NCI-H2107 (cell line): ENCODE data around the gene FMO2.
"Not testable (repeated sequence)": the region's sequence is repeated elsewhere in the genome, so short reads cannot be mapped to it uniquely, and the experiment has no call there.

Experiments used
- DNase-seq: peaks from one replicate; lab custom pipeline; 2025; lab: John Stamatoyannopoulos, UW

The FMO2 gene

DNA sequence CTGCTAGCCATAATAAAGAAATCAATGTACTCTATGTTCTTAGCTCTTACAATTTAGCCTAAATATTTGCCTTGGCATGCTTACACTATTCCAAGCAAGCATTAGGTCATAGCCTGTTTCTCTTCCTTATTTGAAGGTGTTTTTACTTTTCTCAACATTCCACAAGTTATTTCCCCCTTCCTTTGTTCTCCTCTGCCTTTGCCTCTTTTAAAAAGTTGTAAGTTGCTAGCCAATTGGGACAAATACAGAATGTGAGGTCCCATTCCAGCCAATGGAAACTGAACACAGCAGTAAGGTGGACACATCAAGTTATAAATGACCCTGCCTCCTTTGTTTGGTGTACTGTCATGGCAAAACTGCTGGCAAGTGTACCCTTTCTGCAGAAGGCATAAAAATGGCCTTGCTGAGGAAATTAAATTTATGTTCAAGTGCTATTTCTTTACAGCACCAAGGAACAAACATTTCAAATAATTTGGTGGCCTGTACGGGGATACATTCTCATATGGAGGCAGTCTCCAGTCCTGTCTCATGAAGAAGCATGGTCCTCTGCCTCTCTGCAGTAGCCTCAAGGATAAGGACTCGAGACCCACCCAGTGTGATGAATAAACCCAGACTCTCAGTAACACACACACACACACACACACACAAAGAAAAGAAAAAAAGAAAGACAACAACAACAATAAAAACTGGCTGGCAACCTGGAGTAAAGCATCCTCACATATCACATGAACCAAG lies 34.4 kb downstream of the FMO2 start:
- no peak for DNase-seq

GRCh38 chr1:171220081-171220420 lies 35.0 kb downstream of the FMO2 start:
- DNase-seq, result no peak

GRCh38 chr1:171220581-171221054 lies 35.5 kb downstream of the FMO2 start:
- no peak for DNase-seq

GRCh38 chr1:171221665-171222591 lies 36.8 kb downstream of the FMO2 start:
- DNase-seq, result no peak

DNA sequence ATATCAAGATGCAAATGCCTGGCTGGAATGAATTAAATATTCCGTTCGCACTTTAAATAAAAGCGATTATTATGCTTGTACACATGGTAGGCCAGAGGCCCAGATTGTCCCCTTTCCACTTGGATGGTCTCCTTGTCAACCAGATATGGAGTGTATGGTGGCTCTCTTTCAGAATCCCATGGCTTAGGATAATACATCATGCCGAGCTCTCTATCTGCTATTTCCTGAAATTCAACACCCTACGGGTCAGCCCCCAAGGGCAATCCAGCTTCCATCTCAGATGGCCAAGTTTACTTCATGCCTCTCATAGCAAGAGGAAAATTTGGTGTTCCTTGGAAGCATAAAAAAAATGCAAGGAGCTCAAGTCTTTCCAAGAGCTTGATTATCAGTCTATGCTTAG lies 37.8 kb downstream of the FMO2 start:
- no peak for DNase-seq

- not testable (repeated sequence) for DNase-seq
Measured at GRCh38 chr1:171224257-171224656, 39.2 kb downstream of the FMO2 start.

GRCh38 chr1:171226747-171227370 lies 41.8 kb downstream of the FMO2 start:
- DNase-seq, result peak; percentile 37

- DNase-seq, result no peak
Measured at GRCh38 chr1:171231326-171231725, 46.2 kb downstream of the FMO2 start.

DNA sequence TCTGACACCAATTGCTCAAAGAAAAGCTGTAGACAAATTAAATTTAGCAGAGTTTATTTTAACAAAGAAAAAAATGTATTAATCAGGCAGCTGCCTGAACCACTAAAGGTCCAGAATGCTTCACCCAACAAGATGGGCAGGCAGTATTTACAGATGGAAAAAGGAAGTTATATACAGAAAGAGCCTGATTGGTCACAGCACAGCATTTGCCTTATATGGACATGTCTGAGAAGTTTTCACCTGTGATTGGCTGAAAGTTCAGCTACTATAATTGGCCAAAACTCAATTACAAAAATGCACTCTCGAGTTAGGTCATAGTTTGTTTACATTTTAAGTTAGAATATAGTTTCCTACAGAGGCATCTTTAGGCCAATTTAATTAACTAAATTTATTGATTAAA lies 48.1 kb downstream of the FMO2 start:
- no peak for DNase-seq

DNA sequence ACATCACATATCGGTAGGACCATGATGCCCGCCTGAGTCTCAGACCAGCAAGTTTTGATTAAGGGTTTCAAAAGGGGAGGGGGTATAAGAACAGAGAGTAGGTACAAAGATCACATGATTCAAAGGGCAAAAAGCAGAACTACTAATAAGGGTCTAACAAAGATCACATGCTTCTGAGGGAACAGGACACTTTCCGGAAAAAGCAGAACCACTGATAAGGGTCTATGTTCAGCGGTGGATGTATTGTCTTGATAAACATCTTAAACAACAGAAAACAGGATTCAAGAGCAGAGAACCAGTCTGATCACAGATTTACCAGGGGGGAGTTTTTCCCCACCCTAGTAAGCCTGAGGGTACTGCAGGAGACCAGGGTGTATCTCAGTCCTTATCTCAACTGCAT lies 51.1 kb downstream of the FMO2 start:
- DNase-seq, result not testable (repeated sequence)

- DNase-seq, result no peak
Measured at GRCh38 chr1:171243878-171244277, 58.8 kb downstream of the FMO2 start.

DNA sequence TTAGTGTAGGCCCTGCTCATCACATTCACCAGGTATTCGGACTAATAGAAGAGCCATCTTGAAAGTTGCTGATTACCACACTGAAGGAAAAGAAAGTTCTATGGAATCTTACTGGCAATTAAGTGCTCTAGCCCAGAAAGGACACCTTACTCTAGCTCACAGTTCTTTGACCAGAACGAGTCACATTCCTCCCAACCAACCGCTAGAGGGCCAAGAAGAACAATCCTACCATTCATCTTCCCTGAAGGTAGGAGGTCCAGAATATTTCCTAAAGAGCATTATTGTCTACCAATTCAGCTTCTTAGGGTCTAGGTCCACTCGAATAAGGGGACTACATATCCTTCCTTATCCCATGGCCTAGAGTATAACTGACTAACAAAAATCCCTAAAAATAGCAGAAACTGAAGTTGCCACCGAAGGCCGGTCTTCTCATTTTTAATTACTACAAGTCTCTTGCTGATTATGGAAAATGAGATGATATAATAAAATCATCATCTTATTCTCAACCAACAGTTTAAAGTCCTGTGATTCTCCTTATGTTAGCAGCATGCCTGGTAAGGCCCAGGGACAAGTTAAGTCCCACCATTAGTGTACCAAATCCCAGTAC lies 60.5 kb downstream of the FMO2 start:
- DNase-seq, result no peak

DNA sequence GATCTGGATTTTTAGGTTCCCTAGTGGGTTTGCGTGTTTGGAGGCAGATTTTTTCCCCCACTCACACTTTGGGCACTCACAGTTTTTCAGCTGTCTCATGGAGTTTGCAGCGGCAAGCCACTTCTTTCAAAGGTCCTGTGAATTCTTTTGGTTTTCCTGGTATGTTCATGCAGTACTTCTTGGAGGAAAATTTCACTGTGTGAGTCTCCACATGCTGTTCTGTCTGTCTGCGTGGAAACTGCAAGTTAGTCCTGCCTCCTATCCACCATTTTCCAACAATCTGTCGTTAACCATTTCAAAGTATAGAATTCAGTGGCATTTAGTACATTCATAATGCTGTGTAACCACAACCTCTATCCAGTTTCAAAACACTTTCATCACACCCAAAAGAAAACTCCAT lies 62.4 kb downstream of the FMO2 start:
- DNase-seq, result no peak

DNA sequence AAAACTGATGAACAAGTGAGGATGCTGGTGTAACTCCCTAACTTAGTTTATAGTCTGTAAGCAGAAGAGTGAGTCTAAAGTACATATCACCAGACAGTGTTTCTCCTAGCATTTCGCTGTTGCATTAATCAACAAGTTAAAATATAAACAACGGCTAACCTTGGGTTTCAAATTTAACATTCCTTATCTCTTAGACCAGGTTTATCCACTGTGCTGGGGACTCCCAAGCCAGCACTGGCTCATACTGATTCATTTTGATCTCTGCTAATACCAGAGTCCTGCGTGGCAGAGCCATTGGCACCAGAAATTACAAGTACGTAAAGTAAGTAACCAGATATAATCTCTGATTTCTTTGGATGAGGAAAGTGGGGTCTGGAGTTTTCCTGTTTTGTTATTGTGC lies 63.2 kb downstream of the FMO2 start, which contains the start of gene FMO1:
FMO1 (plus strand) TSS at position 193 of the 400 bp plus-strand sequence. CDS start 9,594 bp downstream, outside the sequence.
- DNase-seq, result no peak

DNA sequence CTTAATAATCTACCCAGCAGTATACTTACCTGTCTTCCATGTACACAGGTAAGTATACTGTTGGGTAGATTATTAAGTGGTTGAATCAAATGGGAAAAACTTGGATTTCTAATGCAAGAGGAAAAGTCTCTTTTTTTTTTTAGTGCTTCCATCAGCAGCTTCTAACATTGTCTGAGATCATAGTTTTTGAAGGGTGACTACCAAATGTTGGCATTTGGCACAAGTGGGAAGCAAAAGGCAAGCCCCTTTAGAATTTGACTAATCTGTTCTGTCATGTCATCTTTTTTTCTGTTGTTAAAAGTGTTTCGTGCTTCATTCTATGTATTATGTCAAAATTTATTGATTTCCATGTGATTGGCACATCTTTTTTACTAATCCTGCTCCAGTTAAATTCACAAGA lies 63.7 kb downstream of the FMO2 start:
- DNase-seq, result no peak

GRCh38 chr1:171250263-171250662 lies 65.2 kb downstream of the FMO2 start:
- no peak for DNase-seq

- peak; percentile 21 for DNase-seq
Measured at GRCh38 chr1:171251042-171251951, 66.2 kb downstream of the FMO2 start.

GRCh38 chr1:171251952-171252300 lies 66.8 kb downstream of the FMO2 start:
- DNase-seq, result no peak

GRCh38 chr1:171252482-171252881 lies 67.4 kb downstream of the FMO2 start:
- peak; percentile 43 for DNase-seq

GRCh38 chr1:171254859-171255258 lies 69.8 kb downstream of the FMO2 start:
- DNase-seq, result no peak

DNA sequence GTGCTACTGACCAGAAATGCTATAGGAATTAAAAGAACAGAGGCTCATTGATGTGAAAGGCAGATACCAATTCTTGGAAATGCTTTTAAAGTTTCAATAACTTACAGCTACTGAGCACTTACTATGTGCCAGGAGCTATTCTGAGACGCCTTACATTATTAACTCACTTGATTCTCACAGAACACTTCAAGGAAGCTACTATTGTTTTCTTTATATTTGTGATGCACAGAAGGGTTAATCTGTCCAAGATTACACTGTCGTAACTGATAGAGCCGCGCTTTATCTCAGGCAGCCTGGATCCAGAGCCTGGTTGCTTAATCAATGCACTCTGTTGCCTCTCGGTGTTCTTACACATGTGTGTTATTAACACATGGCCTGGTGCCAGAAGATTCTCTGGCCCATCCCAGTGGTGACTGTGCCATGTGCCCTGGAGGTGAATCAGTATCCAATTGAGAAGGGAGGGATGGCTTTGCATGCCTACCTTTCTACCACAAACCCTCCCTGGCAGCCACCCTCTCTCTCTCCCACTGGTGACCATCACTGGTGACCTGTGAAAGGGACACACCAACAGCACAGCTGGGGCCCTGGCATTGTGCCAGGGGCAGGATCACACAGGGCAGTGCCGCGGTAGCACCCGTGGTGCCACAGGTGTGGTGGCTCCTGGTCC lies 72.0 kb downstream of the FMO2 start:
- DNase-seq, result no peak
